DOHH2 (cell line): ENCODE measurements around the gene ITGB4.
A peak's percentile ranks its signal among the peaks of the same experiment; 100 is the strongest.

Experiments used
- H3F3A ChIP-seq: fragments of 200-600 bp; sonication (generic), shearing (Covaris generic); 2 replicates; pipeline ENCODE4 v1.6.0; 2016; ENCODE audit warnings: antibody characterized with exemption, mild to moderate bottlenecking; ENCODE audit not compliant: control insufficient read depth, insufficient read depth
- H3K27ac ChIP-seq: fragments of 200-600 bp; sonication (generic); 2 replicates; pipeline ENCODE4 v1.5.1; 2014; ENCODE audit warnings: low read depth, mild to moderate bottlenecking, low read length, moderate library complexity
- H3K27me3 ChIP-seq: fragments of 200-600 bp; sonication (generic); 2 replicates; pipeline ENCODE4 v1.6.1; 2014; ENCODE audit warnings: mild to moderate bottlenecking, low read length, mixed read lengths; ENCODE audit not compliant: control insufficient read depth
- H3K36me3 ChIP-seq: fragments of 200-600 bp; sonication (generic); 2 replicates; pipeline ENCODE4 v1.6.1; 2014; ENCODE audit warnings: mild to moderate bottlenecking, low read length, moderate library complexity, mixed read lengths; ENCODE audit not compliant: control insufficient read depth
- H3K4me1 ChIP-seq: fragments of 200-600 bp; sonication (generic); 2 replicates; pipeline ENCODE4 v1.6.1; 2014; ENCODE audit warnings: mild to moderate bottlenecking, low read length, mixed read lengths; ENCODE audit not compliant: control insufficient read depth
- H3K4me2 ChIP-seq: fragments of 200-600 bp; sonication (generic); 2 replicates; pipeline ENCODE4 v1.6.0; 2014; ENCODE audit warnings: mild to moderate bottlenecking, low read length, moderate library complexity
- H3K4me3 ChIP-seq: fragments of 200-600 bp; sonication (generic); 2 replicates; pipeline ENCODE4 v1.5.1; 2014; ENCODE audit warnings: mild to moderate bottlenecking, low read length, mixed read lengths
- H3K79me2 ChIP-seq: fragments of 200-600 bp; sonication (generic); 2 replicates; pipeline ENCODE4 v1.6.1; 2014; ENCODE audit warnings: mild to moderate bottlenecking, low read length, mixed read lengths; ENCODE audit not compliant: control insufficient read depth
- H3K9me2 ChIP-seq: fragments of 200-600 bp; sonication (generic); replicated peaks from 2 replicates; pipeline ENCODE4 v1.6.1; 2014; ENCODE audit warnings: mild to moderate bottlenecking, low read length, mixed read lengths; ENCODE audit not compliant: control insufficient read depth
- H3K9me3 ChIP-seq: fragments of 200-600 bp; sonication (generic); 2 replicates; pipeline ENCODE4 v1.6.1; 2014; ENCODE audit warnings: antibody characterized with exemption, low read length, mixed read lengths; ENCODE audit not compliant: control insufficient read depth, insufficient read depth
- H4K20me1 ChIP-seq: fragments of 200-600 bp; sonication (generic); 2 replicates; pipeline ENCODE4 v1.6.0; 2014; ENCODE audit warnings: low read depth, mild to moderate bottlenecking, antibody characterized with exemption, low read length, moderate library complexity; ENCODE audit not compliant: control insufficient read depth, insufficient read depth
- CTCF ChIP-seq: fragments of 200-600 bp; sonication (generic); IDR thresholded peaks from one replicate; pipeline ENCODE4 v1.5.1; 2014; ENCODE audit warnings: antibody characterized with exemption, mild to moderate bottlenecking, low read depth, low read length; ENCODE audit not compliant: poor library complexity, severe bottlenecking
- EZH2phosphoT487 ChIP-seq: fragments of 200-600 bp; sonication (generic); IDR thresholded peaks from 2 replicates; pipeline ENCODE4 v1.6.1; 2017; ENCODE audit warnings: borderline replicate concordance, mild to moderate bottlenecking, antibody characterized with exemption, low read length, moderate library complexity, mixed read lengths

ITGB4 gene

GRCh38 chr17:75734674-75735294, 13.5 kb downstream of the ITGB4 start:
- H3K4me2 ChIP-seq = no peak overlapping the region
- 0 out of 2 replicates have a peak, but pooled peaks cover 3% of the 10 kb centered on the region for H3F3A ChIP-seq
- no peaks in the 10 kb centered on the region for H3K79me2 ChIP-seq
- H3K27ac ChIP-seq = no peak overlapping the region
- no peaks in the 10 kb centered on the region for H3K27me3 ChIP-seq
- H3K36me3 ChIP-seq = no peaks in the 10 kb centered on the region
- no peak overlapping the region for H3K4me3 ChIP-seq
- H3K4me1 ChIP-seq = peaks cover 17% of the 10 kb centered on the region
- TF ChIP-seq EZH2phosphoT487 = no peak
- TF ChIP-seq CTCF = no peak
- H3K9me3 ChIP-seq = no peaks in the 10 kb centered on the region
- no peaks in the 10 kb centered on the region for H4K20me1 ChIP-seq
- H3K9me2 ChIP-seq = no peaks in the 10 kb centered on the region

GRCh38 chr17:75736173-75736835, 15.0 kb downstream of the ITGB4 start:
- no peak for TF ChIP-seq CTCF
- H3K9me2 ChIP-seq = no peaks in the 10 kb centered on the region
- 0 out of 2 replicates have a peak, but pooled peaks cover 3% of the 10 kb centered on the region for H3F3A ChIP-seq
- no peak overlapping the region for H3K4me2 ChIP-seq
- H3K27ac ChIP-seq = no peak overlapping the region
- H3K79me2 ChIP-seq = no peaks in the 10 kb centered on the region
- no peaks in the 10 kb centered on the region for H3K36me3 ChIP-seq
- no peaks in the 10 kb centered on the region for H3K9me3 ChIP-seq
- peaks cover 17% of the 10 kb centered on the region for H3K4me1 ChIP-seq
- H3K27me3 ChIP-seq = no peaks in the 10 kb centered on the region
- H4K20me1 ChIP-seq = no peaks in the 10 kb centered on the region
- H3K4me3 ChIP-seq = no peak overlapping the region

GRCh38 chr17:75737133-75737962, 16.1 kb downstream of the ITGB4 start:
- peak overlapping the region; percentile 38 for H3K4me2 ChIP-seq
- peaks cover 17% of the 10 kb centered on the region for H3K4me1 ChIP-seq
- no peaks in the 10 kb centered on the region for H4K20me1 ChIP-seq
- no peaks in the 10 kb centered on the region for H3K27me3 ChIP-seq
- no peak overlapping the region for H3K27ac ChIP-seq
- H3K9me3 ChIP-seq = no peaks in the 10 kb centered on the region
- H3K79me2 ChIP-seq = no peaks in the 10 kb centered on the region
- 0 out of 2 replicates have a peak, but pooled peaks cover 3% of the 10 kb centered on the region for H3F3A ChIP-seq
- TF ChIP-seq EZH2phosphoT487 (no peak), CTCF (no peak)
- H3K4me3 ChIP-seq = no peak overlapping the region
- H3K9me2 ChIP-seq = no peaks in the 10 kb centered on the region
- no peaks in the 10 kb centered on the region for H3K36me3 ChIP-seq
